ENCODE results near the gene ACOXL.
"Not testable (repeated sequence)": the region's sequence is repeated elsewhere in the genome, so short reads cannot be mapped to it uniquely, and the experiment has no call there.

The ACOXL gene

DNA sequence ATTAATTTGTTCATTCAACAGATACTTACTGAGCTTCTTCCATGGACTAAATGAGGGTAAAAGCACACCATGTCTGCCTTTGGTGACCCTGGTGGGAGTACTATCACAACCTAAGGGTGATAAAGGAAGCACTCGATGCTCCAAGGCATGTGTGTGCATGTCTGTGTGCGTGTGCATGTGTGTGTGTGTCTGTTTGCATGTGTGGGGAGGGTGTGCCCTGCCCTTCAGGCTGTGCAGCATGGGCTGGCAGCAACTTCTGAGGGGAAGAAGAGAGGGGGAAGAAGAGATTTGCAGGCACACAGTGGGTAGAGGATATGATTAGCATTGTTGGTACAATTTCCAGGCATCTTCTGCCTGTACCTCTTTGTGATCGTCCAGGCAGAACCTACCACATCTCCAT lies 121.6 kb downstream of the ACOXL start:
- in situ Hi-C loops (cut with MboI; ENCODE audit: low sequenced_read_pairs, unreplicated experiment) = loop anchor here (25.0 kb wide), 1 partner anchor 183 kb away; no protein-coding TSS in a partner anchor
- TF ChIP-seq, protein P1, sequence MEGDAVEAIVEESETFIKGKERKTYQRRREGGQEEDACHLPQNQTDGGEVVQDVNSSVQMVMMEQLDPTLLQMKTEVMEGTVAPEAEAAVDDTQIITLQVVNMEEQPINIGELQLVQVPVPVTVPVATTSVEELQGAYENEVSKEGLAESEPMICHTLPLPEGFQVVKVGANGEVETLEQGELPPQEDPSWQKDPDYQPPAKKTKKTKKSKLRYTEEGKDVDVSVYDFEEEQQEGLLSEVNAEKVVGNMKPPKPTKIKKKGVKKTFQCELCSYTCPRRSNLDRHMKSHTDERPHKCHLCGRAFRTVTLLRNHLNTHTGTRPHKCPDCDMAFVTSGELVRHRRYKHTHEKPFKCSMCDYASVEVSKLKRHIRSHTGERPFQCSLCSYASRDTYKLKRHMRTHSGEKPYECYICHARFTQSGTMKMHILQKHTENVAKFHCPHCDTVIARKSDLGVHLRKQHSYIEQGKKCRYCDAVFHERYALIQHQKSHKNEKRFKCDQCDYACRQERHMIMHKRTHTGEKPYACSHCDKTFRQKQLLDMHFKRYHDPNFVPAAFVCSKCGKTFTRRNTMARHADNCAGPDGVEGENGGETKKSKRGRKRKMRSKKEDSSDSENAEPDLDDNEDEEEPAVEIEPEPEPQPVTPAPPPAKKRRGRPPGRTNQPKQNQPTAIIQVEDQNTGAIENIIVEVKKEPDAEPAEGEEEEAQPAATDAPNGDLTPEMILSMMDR (IDR thresholded peaks at IDR 0.05; ENCODE audit: borderline replicate concordance, control extremely low read depth, extremely low read depth, insufficient read depth, missing control alignments) = no peak
- no peak for DNase-seq (ENCODE audit: low spot score)

DNA sequence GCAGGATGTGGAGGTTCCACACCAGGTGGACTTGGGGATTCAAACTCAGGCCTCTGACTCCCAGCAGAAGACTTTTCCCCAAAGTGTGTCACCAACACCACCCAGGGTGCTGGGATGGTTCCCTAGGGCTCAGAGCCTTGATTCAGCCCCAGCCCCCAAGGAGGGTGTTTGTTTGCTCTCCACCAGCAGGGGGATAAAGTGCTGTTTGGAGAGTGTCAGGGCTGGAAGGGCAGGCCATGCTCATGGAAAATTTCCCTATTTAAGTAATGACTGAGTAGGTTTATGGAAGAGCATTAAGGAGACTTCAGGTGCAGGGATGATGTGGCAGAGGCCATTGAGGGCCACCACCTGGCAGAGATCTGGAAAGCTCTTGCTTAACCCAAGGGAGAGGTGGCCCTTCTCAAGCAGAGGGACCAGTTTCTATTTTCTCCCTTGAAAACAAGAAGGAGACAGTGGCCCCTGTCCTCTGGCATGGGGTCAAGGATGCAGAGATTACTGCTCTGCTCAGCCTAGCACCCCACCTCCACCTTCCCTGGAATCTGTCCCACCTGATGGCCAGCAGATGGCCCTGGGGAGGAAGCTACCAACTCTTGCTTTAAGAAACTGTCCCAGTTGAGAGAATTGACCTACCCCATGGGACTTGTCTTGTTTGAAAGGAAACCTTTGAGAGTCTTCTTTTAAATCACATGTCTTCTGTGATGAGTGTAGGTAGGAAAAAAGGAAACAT lies 122.1 kb downstream of the ACOXL start:
- in situ Hi-C loops (cut with MboI; ENCODE audit: low sequenced_read_pairs, unreplicated experiment) = loop anchor here (25.0 kb wide), 1 partner anchor 183 kb away; no protein-coding TSS in a partner anchor
- DNase-seq (ENCODE audit: low spot score) = no peak
- TF ChIP-seq, protein P1 (IDR thresholded peaks at IDR 0.05; ENCODE audit: borderline replicate concordance, control extremely low read depth, extremely low read depth, insufficient read depth, missing control alignments) = peak; percentile 28

DNA sequence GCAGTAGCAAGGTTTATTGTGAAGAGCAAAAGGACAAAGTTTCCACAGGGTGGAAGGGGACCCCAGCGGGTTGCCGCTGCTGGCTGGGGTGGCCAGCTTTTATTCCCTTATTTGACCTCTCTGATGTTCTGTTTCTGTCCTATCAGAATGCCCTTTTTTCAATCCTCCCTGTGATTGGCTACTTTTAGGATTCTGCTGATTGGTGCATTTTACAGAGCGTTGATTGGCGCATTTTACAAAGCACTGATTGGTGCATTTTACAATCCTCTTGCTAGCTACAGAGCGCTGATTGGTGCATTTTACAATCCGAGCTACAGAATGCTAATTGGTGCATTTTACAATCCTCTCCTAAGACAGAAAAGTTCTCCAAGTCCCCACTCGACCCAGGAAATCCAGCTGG lies 123.5 kb downstream of the ACOXL start:
- not testable (repeated sequence) for DNase-seq (ENCODE audit: low spot score)
- in situ Hi-C loops (cut with MboI; ENCODE audit: low sequenced_read_pairs, unreplicated experiment) = loop anchor here (25.0 kb wide), 1 partner anchor 181 kb away; no protein-coding TSS in a partner anchor

DNA sequence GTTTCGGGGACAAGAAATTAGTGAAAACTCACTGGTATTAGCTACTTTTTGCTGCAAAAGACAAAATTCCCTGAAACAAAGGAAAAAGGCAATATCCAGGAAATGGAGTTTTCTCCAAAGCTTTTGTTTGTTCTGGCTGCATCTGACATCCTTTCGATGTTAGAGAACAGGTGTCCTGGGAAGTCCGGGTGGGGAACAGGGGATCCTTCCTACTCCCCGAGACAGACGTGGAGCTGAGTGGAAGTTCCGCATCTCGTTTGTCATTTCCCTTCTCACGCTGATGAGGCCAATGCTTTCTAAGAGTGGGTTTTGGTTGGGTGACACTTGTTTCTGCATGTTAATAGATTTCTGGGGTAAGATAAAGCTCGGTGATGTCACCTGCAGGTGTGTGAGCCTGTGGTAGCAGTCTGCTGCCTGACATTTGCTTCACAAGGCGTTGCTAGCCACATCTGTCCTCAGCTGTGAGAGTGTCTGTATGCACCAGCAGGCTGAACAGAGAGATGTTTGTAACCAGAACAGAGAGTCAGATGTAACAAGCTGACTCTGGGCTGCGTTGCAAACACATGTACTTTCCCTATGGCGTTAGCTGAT lies 125.9 kb downstream of the ACOXL start:
- in situ Hi-C loops (cut with MboI; ENCODE audit: low sequenced_read_pairs, unreplicated experiment) = loop anchor here (25.0 kb wide), 1 partner anchor 179 kb away; no protein-coding TSS in a partner anchor
- TF ChIP-seq, protein P1 (IDR thresholded peaks at IDR 0.05; ENCODE audit: borderline replicate concordance, control extremely low read depth, extremely low read depth, insufficient read depth, missing control alignments) = no peak
- DNase-seq (ENCODE audit: low spot score) = peak; percentile 69

DNA sequence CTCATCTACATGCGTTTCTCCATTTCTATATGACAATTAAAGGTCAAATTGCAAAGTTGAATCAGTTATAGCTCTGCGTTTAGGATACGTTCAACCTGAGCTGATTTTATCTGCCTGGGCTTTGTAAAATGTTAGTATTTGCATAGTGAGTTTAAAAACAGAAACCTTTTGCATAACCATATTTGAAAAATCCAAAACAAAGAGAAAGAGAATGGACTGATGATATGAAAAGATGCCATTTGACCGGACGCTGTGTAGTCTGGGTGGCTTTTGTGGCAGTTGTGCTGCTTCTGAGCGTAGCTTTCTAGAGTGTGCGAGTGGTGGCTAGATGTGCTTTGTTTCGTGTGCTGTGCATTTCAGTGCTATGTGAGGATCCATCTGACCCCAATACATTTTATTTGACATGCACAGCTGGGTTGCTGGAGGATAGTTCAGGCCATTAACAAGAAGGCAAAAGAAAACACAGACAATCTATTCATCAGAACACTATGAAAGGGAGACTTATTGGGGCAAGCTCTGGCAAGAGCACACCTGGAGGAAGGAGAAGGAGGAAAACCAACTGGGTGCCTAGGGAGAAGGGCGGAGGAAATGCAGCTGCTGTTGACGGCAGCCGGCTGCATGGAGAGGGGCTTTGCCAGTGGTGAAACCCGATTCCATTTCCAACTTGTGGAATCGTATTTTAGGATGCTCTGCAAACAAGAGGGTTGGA lies 126.8 kb downstream of the ACOXL start:
- in situ Hi-C loops (cut with MboI; ENCODE audit: low sequenced_read_pairs, unreplicated experiment) = loop anchor here (25.0 kb wide), 1 partner anchor 178 kb away; no protein-coding TSS in a partner anchor
- TF ChIP-seq, protein P1 (IDR thresholded peaks at IDR 0.05; ENCODE audit: borderline replicate concordance, control extremely low read depth, extremely low read depth, insufficient read depth, missing control alignments) = no peak
- DNase-seq (ENCODE audit: low spot score) = no peak

GRCh38 chr2:110860630-110861029 lies 128.3 kb downstream of the ACOXL start:
- no peak for DNase-seq (ENCODE audit: low spot score)
- TF ChIP-seq, protein P1 (IDR thresholded peaks at IDR 0.05; ENCODE audit: borderline replicate concordance, control extremely low read depth, extremely low read depth, insufficient read depth, missing control alignments) = no peak
- in situ Hi-C loops (cut with MboI; ENCODE audit: low sequenced_read_pairs, unreplicated experiment) = loop anchor here (25.0 kb wide), 1 partner anchor 177 kb away; no protein-coding TSS in a partner anchor

All from GM13976 (cell line).